GM21381 (cell line): ENCODE measurements around the gene HOXC11.

ENCODE experiments used
- ATAC-seq: cut with Tn5 transposase; IDR thresholded peaks from one replicate; pipeline ENCODE4 v1.9.1; 2021; ENCODE audit warnings: mild to moderate bottlenecking, moderate library complexity; ENCODE audit not compliant: unreplicated experiment

HOXC11 gene

GRCh38 chr12:54007538-54008259 is 34.8 kb downstream of the HOXC11 start:
- no peak for ATAC-seq

GRCh38 chr12:54008260-54008552 is 35.3 kb downstream of the HOXC11 start:
- no peak for ATAC-seq

GRCh38 chr12:54009171-54010052 is 36.5 kb downstream of the HOXC11 start:
- ATAC-seq: no peak

GRCh38 chr12:54010053-54010971 is 37.4 kb downstream of the HOXC11 start:
- no peak for ATAC-seq

- no peak for ATAC-seq
Observed at GRCh38 chr12:54010972-54011664, 38.2 kb downstream of the HOXC11 start.

GRCh38 chr12:54011665-54012532 is 39.0 kb downstream of the HOXC11 start:
- no peak for ATAC-seq

GRCh38 chr12:54012631-54013409 is 39.9 kb downstream of the HOXC11 start:
- ATAC-seq: no peak

GRCh38 chr12:54014377-54015017 is 41.6 kb downstream of the HOXC11 start:
- no peak for ATAC-seq

GRCh38 chr12:54015018-54015931 is 42.3 kb downstream of the HOXC11 start:
- ATAC-seq: no peak

GRCh38 chr12:54016051-54016450 is 43.1 kb downstream of the HOXC11 start:
- no peak for ATAC-seq

GRCh38 chr12:54016478-54016964 is 43.6 kb downstream of the HOXC11 start:
- ATAC-seq: no peak

GRCh38 chr12:54017027-54017788 is 44.3 kb downstream of the HOXC11 start:
- peak; percentile 24 for ATAC-seq

GRCh38 chr12:54017878-54018467 is 45.0 kb downstream of the HOXC11 start:
- peak; percentile 70 for ATAC-seq

GRCh38 chr12:54018468-54018984 is 45.6 kb downstream of the HOXC11 start:
- ATAC-seq: no peak

- no peak for ATAC-seq
Observed at GRCh38 chr12:54019091-54019811, 46.3 kb downstream of the HOXC11 start.
